A673 (cell line): Measurements from ENCODE around the gene RPS21. TPM values are rescaled to one million over a fixed set of nuclear protein-coding genes. Genes with fewer than 3 reads are reported as not detected.

Source experiments
- BruUV-seq: library from RNA; stranded (reverse); fragments of 400-500 nt; replicated peaks from 2 replicates; lab custom pipeline; 2021; lab: Mats Ljungman, UMichigan
- CTCF ChIA-PET: fragments of 300-600 bp; sonication (Branson Sonifier 250); formaldehyde crosslinking; loops from one replicate; lab custom pipeline; 2022; ENCODE audit warnings: antibody characterized with exemption; lab: Charles Lee
- POLR2A ChIA-PET: fragments of 300-600 bp; sonication (Branson Sonifier 250); formaldehyde crosslinking; loops from one replicate; lab custom pipeline; 2022; ENCODE audit warnings: antibody characterized with exemption; ENCODE audit not compliant: low non-redundant PET; lab: Charles Lee
- DNase-seq: peaks from one replicate; pipeline ENCODE4 v3.0.0-alpha.2; 2015; ENCODE audit warnings: low spot score
- H3K27ac ChIP-seq: fragments of 200-600 bp; sonication (generic); 2 replicates; pipeline ENCODE4 v1.5.1; 2016; ENCODE audit warnings: mixed run types, low read depth, mild to moderate bottlenecking, mixed read lengths, antibody characterized with exemption, low read length; ENCODE audit not compliant: poor library complexity, severe bottlenecking
- H3K27me3 ChIP-seq: fragments of 200-600 bp; sonication (generic); replicated peaks from 2 replicates; pipeline ENCODE4 v1.6.1; 2017; ENCODE audit warnings: mixed run types, low read depth, mild to moderate bottlenecking, mixed read lengths, antibody characterized with exemption, low read length; ENCODE audit not compliant: insufficient read depth, poor library complexity
- H3K36me3 ChIP-seq: fragments of 200-600 bp; sonication (generic); 2 replicates; pipeline ENCODE4 v1.6.1; 2016; ENCODE audit warnings: mixed run types, mild to moderate bottlenecking, mixed read lengths, antibody characterized with exemption, low read length; ENCODE audit not compliant: insufficient read depth, poor library complexity, severe bottlenecking
- H3K4me1 ChIP-seq: fragments of 200-600 bp; sonication (generic); 2 replicates; pipeline ENCODE4 v1.6.1; 2017; ENCODE audit warnings: mixed run types, mild to moderate bottlenecking, mixed read lengths, antibody characterized with exemption, low read length; ENCODE audit not compliant: insufficient read depth, poor library complexity, severe bottlenecking
- H3K4me3 ChIP-seq: fragments of 200-600 bp; sonication (generic); 2 replicates; pipeline ENCODE4 v1.5.1; 2016; ENCODE audit warnings: low read depth, mixed run types, mild to moderate bottlenecking, mixed read lengths, low read length; ENCODE audit not compliant: poor library complexity, severe bottlenecking
- H3K9me3 ChIP-seq: fragments of 200-600 bp; sonication (generic); 2 replicates; pipeline ENCODE4 v1.6.1; 2016; ENCODE audit warnings: mixed run types, low read depth, mild to moderate bottlenecking, mixed read lengths, antibody characterized with exemption, low read length; ENCODE audit not compliant: poor library complexity, severe bottlenecking
- EZH2 ChIP-seq: fragments of 200-600 bp; sonication (generic); IDR thresholded peaks from 2 replicates; pipeline ENCODE4 v1.6.1; 2017; ENCODE audit warnings: borderline replicate concordance, low read depth, mild to moderate bottlenecking, mixed read lengths, antibody characterized with exemption, low read length; ENCODE audit not compliant: poor library complexity, severe bottlenecking
- intact Hi-C: fragments of 100-400 bp; cut with micrococcal nuclease; formaldehyde crosslinking; loops from one replicate; pipeline ENCODE4 v1.10.0; 2022; ENCODE audit not compliant: unreplicated experiment
- total RNA-seq: library from RNA; stranded (reverse); gene quantifications from 2 replicates; pipeline ENCODE4 v1.2.3, GENCODE V29; 2021
- TF ChIP-seq, protein P1 (sequence below): fragments of 300-800, 200-600 bp; sonication (generic); conservative IDR thresholded peaks from 2 replicates; pipeline ENCODE4 v1.5.1; 2017; ENCODE audit warnings: low read depth, mild to moderate bottlenecking, antibody characterized with exemption, low read length, moderate library complexity, mixed read lengths

RPS21 gene
- total RNA-seq, 1 experiment from 2014 or later = 1,506 TPM

DNA sequence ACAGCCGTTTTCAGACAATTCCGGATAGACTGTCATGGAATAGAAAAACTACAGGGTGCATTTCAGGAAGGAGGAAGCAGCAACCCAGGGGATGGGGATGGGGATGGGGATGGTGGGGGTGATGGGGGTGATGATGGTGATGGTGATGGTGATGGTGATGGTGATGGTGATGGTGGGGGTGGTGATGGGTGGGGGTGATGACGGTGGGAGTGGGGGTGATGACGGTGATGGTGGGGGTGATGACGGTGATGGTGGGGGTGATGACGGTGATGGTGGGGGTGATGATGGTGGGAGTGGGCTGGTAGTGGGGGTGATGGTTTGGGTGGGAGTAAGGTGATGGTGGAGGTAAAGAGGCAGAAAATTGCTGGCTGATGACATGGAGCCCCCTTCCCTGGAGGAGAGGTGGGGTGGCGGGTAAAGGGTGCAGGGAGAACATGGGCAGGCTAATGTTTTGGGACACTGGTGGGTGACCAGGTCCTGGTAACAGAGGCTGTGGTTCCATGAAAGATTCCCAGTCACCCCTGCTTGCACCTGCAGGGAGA is 37.3 kb upstream of the RPS21 start:
- no peaks in the 10 kb centered on the region for H3K4me1 ChIP-seq
- TF ChIP-seq, protein P1, sequence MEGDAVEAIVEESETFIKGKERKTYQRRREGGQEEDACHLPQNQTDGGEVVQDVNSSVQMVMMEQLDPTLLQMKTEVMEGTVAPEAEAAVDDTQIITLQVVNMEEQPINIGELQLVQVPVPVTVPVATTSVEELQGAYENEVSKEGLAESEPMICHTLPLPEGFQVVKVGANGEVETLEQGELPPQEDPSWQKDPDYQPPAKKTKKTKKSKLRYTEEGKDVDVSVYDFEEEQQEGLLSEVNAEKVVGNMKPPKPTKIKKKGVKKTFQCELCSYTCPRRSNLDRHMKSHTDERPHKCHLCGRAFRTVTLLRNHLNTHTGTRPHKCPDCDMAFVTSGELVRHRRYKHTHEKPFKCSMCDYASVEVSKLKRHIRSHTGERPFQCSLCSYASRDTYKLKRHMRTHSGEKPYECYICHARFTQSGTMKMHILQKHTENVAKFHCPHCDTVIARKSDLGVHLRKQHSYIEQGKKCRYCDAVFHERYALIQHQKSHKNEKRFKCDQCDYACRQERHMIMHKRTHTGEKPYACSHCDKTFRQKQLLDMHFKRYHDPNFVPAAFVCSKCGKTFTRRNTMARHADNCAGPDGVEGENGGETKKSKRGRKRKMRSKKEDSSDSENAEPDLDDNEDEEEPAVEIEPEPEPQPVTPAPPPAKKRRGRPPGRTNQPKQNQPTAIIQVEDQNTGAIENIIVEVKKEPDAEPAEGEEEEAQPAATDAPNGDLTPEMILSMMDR = no peak
- TF ChIP-seq EZH2 = no peak
- POLR2A ChIA-PET = no interaction called here
- H3K4me3 ChIP-seq = no peak overlapping the region
- no peaks in the 10 kb centered on the region for H3K36me3 ChIP-seq
- no peaks in the 10 kb centered on the region for H3K27me3 ChIP-seq
- H3K27ac ChIP-seq = no peak overlapping the region
- DNase-seq = no peak
- CTCF ChIA-PET = no interaction called here
- H3K9me3 ChIP-seq = no peaks in the 10 kb centered on the region
- BruUV-seq = no TSS peak
- intact Hi-C loops = no loop called here

DNA sequence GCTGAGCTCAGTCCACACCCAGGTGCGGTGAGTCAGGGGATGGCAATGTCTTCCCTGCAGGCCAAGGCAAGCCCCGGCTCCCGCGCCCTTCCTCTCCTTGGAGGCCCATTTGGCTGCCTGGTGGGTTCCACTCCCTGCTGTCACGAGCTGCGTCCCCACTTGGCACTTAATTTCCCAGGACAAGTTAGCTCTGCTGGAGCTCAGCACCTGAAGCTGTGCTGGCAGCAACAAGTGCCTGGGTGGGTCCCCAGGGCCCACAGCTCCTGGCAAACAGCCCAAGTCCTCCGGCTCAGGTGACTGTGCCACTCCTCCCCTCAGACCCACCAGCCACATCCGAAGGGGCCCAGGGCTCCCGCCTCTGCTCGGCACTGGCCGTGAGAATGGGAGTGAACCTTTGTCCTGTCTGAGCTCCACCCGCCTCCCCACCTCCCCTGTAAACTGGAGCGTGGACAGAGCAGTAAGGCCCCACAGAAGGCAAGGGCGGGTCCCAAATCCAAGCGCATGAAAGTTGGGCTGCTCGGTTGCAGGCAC is 36.7 kb upstream of the RPS21 start:
- no peaks in the 10 kb centered on the region for H3K9me3 ChIP-seq
- H3K4me3 ChIP-seq = no peak overlapping the region
- no TSS peak for BruUV-seq
- DNase-seq = no peak
- POLR2A ChIA-PET = no interaction called here
- no peaks in the 10 kb centered on the region for H3K4me1 ChIP-seq
- TF ChIP-seq EZH2 = no peak
- TF ChIP-seq, protein P1 = no peak
- CTCF ChIA-PET = no interaction called here
- intact Hi-C loops = no loop called here
- H3K36me3 ChIP-seq = no peaks in the 10 kb centered on the region
- no peak overlapping the region for H3K27ac ChIP-seq
- no peaks in the 10 kb centered on the region for H3K27me3 ChIP-seq

DNA sequence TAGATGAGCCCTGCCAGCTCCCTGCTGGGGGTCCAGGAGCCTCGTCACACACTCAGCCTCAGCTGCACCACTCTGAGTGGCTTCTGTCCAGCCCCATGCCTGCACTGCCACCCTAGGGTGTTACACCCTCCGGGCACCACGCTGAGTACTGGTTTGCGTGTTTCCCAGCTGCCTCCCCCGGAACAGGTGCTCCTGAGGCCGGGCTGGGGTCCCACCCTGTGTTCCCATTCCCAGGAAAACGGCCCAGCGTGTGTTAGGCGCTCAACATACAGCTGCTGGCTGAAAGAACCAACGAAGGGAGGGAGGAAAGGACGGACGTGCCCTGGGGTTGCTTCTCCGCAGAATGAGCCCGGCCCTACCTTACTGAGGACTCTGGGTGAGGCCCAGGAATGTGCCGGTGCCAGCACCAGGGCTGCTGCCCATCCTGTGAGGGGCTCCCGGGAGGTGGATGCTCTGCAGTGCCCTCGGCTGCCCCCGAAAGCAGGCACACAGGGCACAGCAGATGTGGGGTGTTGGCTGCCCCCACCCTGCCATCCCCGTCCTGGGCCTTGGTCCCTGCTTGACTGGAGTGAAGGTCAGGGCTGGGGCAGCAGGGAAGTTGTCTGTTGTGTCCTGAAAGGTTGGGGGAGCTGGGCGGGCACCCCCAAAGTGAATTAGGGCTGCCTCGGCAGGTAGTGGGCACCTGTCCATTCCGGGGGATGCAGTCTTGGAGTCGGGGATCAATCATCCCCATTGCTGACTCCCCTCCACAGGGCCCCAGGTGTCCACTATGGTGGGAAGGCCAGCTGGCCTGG is 36.1 kb upstream of the RPS21 start:
- no peaks in the 10 kb centered on the region for H3K36me3 ChIP-seq
- no peaks in the 10 kb centered on the region for H3K9me3 ChIP-seq
- TF ChIP-seq, protein P1 = no peak
- no peak for TF ChIP-seq EZH2
- no TSS peak for BruUV-seq
- intact Hi-C loops = no loop called here
- H3K27me3 ChIP-seq = no peaks in the 10 kb centered on the region
- H3K4me1 ChIP-seq = no peaks in the 10 kb centered on the region
- ChIA-PET CTCF (no interaction called here), POLR2A (no interaction called here)
- no peak for DNase-seq
- no peak overlapping the region for H3K27ac ChIP-seq
- no peak overlapping the region for H3K4me3 ChIP-seq
